Liver (tissue), 9 donors: ENCODE data around the gene ZNF48. TPM values are rescaled to one million over a fixed set of nuclear protein-coding genes. Genes with fewer than 3 reads are reported as not detected.
A peak's percentile ranks its signal among the peaks of the same experiment; 100 is the strongest.

Experiments used
- DNase-seq: peaks from one replicate; pipeline ENCODE4 v3.0.0-alpha.2; 2017; ENCODE audit warnings: low spot score
- H3K27ac ChIP-seq, 2 donors: one replicate each; pipeline ENCODE4 v1.7.0; 2013; ENCODE audit warnings: inconsistent platforms in 2 of 2, low read length in 2 of 2, control low read depth in 1 of 2, low read depth in 1 of 2, mild to moderate bottlenecking in 1 of 2
- H3K27me3 ChIP-seq, 4 donors: one replicate each; pipeline versions ENCODE4 v1.6.1 to v1.7.0; 2013; ENCODE audit warnings: low read length in 3 of 4, inconsistent platforms in 1 of 4, mild to moderate bottlenecking in 1 of 4, moderate library complexity in 1 of 4; ENCODE audit not compliant: control insufficient read depth in 4 of 4, insufficient read depth in 4 of 4
- H3K36me3 ChIP-seq, 4 donors: one replicate each; pipeline versions ENCODE4 v1.6.1 to v1.7.0; 2013; ENCODE audit warnings: low read length in 3 of 4, mild to moderate bottlenecking in 3 of 4, low read depth in 1 of 4, moderate library complexity in 1 of 4; ENCODE audit not compliant: control insufficient read depth in 4 of 4, insufficient read depth in 3 of 4
- H3K4me1 ChIP-seq, 4 donors: one replicate each; pipeline versions ENCODE4 v1.6.1 to v1.7.0; 2013; ENCODE audit warnings: low read length in 3 of 4, mild to moderate bottlenecking in 3 of 4, moderate library complexity in 1 of 4; ENCODE audit not compliant: control insufficient read depth in 4 of 4, insufficient read depth in 4 of 4
- H3K4me3 ChIP-seq, 3 donors: one replicate each; pipeline versions ENCODE4 v1.6.1 to v1.7.0; 2013; ENCODE audit warnings: low read length in 3 of 3, control low read depth in 1 of 3, low read depth in 1 of 3, mild to moderate bottlenecking in 1 of 3
- H3K9ac ChIP-seq, 2 donors: one replicate each; pipeline ENCODE4 v1.7.0; 2013; ENCODE audit warnings: low read length in 2 of 2, mild to moderate bottlenecking in 2 of 2, moderate library complexity in 2 of 2, control low read depth in 1 of 2, low read depth in 1 of 2
- H3K9me3 ChIP-seq, 4 donors: one replicate each; pipeline versions ENCODE4 v1.6.1 to v1.7.0; 2013; ENCODE audit warnings: low read length in 3 of 4; ENCODE audit not compliant: control insufficient read depth in 4 of 4
- ATF3 ChIP-seq: IDR thresholded peaks from 2 replicates; pipeline ENCODE4 v1.6.1; 2016; ENCODE audit warnings: antibody characterized with exemption
- CTCF ChIP-seq: fragments of 150-350 bp; IDR thresholded peaks from 2 replicates; pipeline ENCODE4 v1.5.1; 2017; ENCODE audit warnings: improper control_type of control experiment, low read depth, low read length; ENCODE audit not compliant: missing input control
- EGR1 ChIP-seq, 2 donors: IDR thresholded peaks; 2 replicates each; pipeline ENCODE4 v1.6.1; 2016 to 2018; ENCODE audit warnings: antibody characterized with exemption in 2 of 2, low read depth in 2 of 2
- FOXA1 ChIP-seq: IDR thresholded peaks from 2 replicates; pipeline ENCODE4 v1.6.1; 2016; ENCODE audit warnings: antibody characterized with exemption
- FOXA2 ChIP-seq: IDR thresholded peaks from 2 replicates; pipeline ENCODE4 v1.6.1; 2016; ENCODE audit warnings: antibody characterized with exemption
- GABPA ChIP-seq, 2 donors: IDR thresholded peaks in 1 of 2; conservative IDR thresholded peaks in 1 of 2; 2 replicates each; pipeline ENCODE4 v1.6.1; 2016; ENCODE audit warnings: antibody characterized with exemption in 2 of 2, mild to moderate bottlenecking in 1 of 2, moderate library complexity in 1 of 2
- HNF4A ChIP-seq, 2 donors: conservative IDR thresholded peaks; 2 replicates each; pipeline ENCODE4 v1.6.1; 2016; ENCODE audit warnings: antibody characterized with exemption in 2 of 2, mild to moderate bottlenecking in 2 of 2
- HNF4G ChIP-seq: IDR thresholded peaks from 2 replicates; pipeline ENCODE4 v1.6.1; 2016; ENCODE audit warnings: antibody characterized with exemption
- JUND ChIP-seq, 2 donors: IDR thresholded peaks; 2 replicates each; pipeline ENCODE4 v1.6.1; 2016; ENCODE audit warnings: antibody characterized with exemption in 2 of 2
- MAX ChIP-seq: IDR thresholded peaks from 2 replicates; pipeline ENCODE4 v1.6.1; 2016; ENCODE audit warnings: antibody characterized with exemption
- NR2F2 ChIP-seq: IDR thresholded peaks from 2 replicates; pipeline ENCODE4 v1.6.1; 2016; ENCODE audit warnings: antibody characterized with exemption
- RAD21 ChIP-seq, 2 donors: IDR thresholded peaks; 2 replicates each; pipeline ENCODE4 v1.6.1; 2016; ENCODE audit warnings: antibody characterized with exemption in 2 of 2, mild to moderate bottlenecking in 2 of 2
- REST ChIP-seq: IDR thresholded peaks from 2 replicates; pipeline ENCODE4 v1.6.1; 2016; ENCODE audit warnings: antibody characterized with exemption, mild to moderate bottlenecking
- RXRA ChIP-seq, 2 donors: IDR thresholded peaks; 2 replicates each; pipeline ENCODE4 v1.6.1; 2017 to 2018; ENCODE audit warnings: antibody characterized with exemption in 2 of 2, mild to moderate bottlenecking in 1 of 2
- SP1 ChIP-seq: IDR thresholded peaks from 2 replicates; pipeline ENCODE4 v1.6.1; 2018; ENCODE audit warnings: antibody characterized with exemption, mild to moderate bottlenecking
- TAF1 ChIP-seq: conservative IDR thresholded peaks from 2 replicates; pipeline ENCODE4 v1.6.1; 2016; ENCODE audit warnings: antibody characterized with exemption, mild to moderate bottlenecking
- YY1 ChIP-seq: IDR thresholded peaks from 2 replicates; pipeline ENCODE4 v1.6.1; 2016; ENCODE audit warnings: antibody characterized with exemption, mild to moderate bottlenecking
- ZBTB33 ChIP-seq: IDR thresholded peaks from 2 replicates; pipeline ENCODE4 v1.6.1; 2016; ENCODE audit warnings: antibody characterized with exemption
- WGBS: extraction: QIAGEN DNeasy Blood & Tissue Kit; methylation state at CpG from one replicate; pipeline ENCODE4 v1.1.7; 2013; 5-methylcytosine and 5-hydroxymethylcytosine counted together
- polyA plus RNA-seq, 2 donors: library from polyadenylated mRNA; stranded (reverse) in 1 of 2; unstranded in 1 of 2; fragments of 200-250 nt in 1 of 2; fragments of >200 nt in 1 of 2; fragmentation: Nextera tagmentation in 1 of 2; extraction: Ambion mirVana in 1 of 2; gene quantifications; one replicate each; pipeline versions ENCODE4 v1.2.1 to v1.2.3, GENCODE V29; 2013 to 2015
- total RNA-seq, 2 donors: library from RNA; depleted of rRNA; stranded (reverse); fragments of >200 nt; gene quantifications; one replicate each; pipeline ENCODE4 v1.2.3, GENCODE V29; 2014
- donor health status: healthy.
- donor health status: healthy.
- donor health status: healthy.
- donor health status: healthy.
- donor health status: healthy.

The ZNF48 gene
- total and polyA plus RNA-seq, 4 donors = 2.3 to 4.7 (median 3.1) TPM

- WGBS = 22% methylated on average over 12 of the region's 12 CpGs
- Histone ChIP-seq H3K4me3 (peak overlapping the region; percentile 61 to 85 (median 76)), H3K4me1 (peaks cover 6 to 34% (median 23%) of the 10 kb centered on the region in 4 donors), H3K36me3 (peaks cover 0 to 3% (median 1%) of the 10 kb centered on the region in 4 donors), H3K27ac (peak overlapping the region; percentile 63 to 87), H3K9me3 (no peaks in the 10 kb centered on the region), H3K27me3 (no peaks in the 10 kb centered on the region), H3K9ac (peak overlapping the region in 1 of 2 donors; percentile 39)
- TF ChIP-seq YY1 = no peak
- TF ChIP-seq FOXA1 = no peak
- no peak for TF ChIP-seq HNF4A (conservative IDR thresholded peaks at IDR 0.05)
- no peak for TF ChIP-seq NR2F2
- TF ChIP-seq ZBTB33 = no peak
- TF ChIP-seq SP1 = no peak
- no peak for TF ChIP-seq RAD21 (IDR thresholded peaks at IDR 0.05)
- no peak for TF ChIP-seq JUND (IDR thresholded peaks at IDR 0.05)
- no peak for TF ChIP-seq GABPA (IDR thresholded peaks at IDR 0.05 in 1 of 2, conservative IDR thresholded peaks at IDR 0.05 in 1 of 2)
- TF ChIP-seq MAX = no peak
- no peak for TF ChIP-seq FOXA2
- TF ChIP-seq ATF3 = no peak
- no peak for TF ChIP-seq EGR1 (IDR thresholded peaks at IDR 0.05; ENCODE audit: low read depth in 2 of 2)
- no peak for DNase-seq
These were observed 4.4 kb downstream of the ZNF48 start for GRCh38 chr16:30399435-30400186.

- H3K4me3 ChIP-seq = no peak overlapping the region
- H3K4me1 ChIP-seq = peaks cover 6 to 25% (median 17%) of the 10 kb centered on the region in 4 donors
- no peaks in the 10 kb centered on the region for H3K9me3 ChIP-seq
- peaks cover 0 to 3% (median 1%) of the 10 kb centered on the region in 4 donors for H3K36me3 ChIP-seq
- no peak for TF ChIP-seq EGR1 (IDR thresholded peaks at IDR 0.05; ENCODE audit: low read depth in 2 of 2)
- peak; percentile 65 for TF ChIP-seq ZBTB33
- TF ChIP-seq CTCF = no peak
- TF ChIP-seq MAX = peak; percentile 34
- peak in 1 of 2 donors; percentile 64 for TF ChIP-seq JUND (IDR thresholded peaks at IDR 0.05)
- TF ChIP-seq REST = peak; percentile 42
- TF ChIP-seq SP1 = peak; percentile 94
- no peak for TF ChIP-seq NR2F2
- peak; percentile 86 for TF ChIP-seq FOXA2
- TF ChIP-seq HNF4G = peak; percentile 66
- peak; percentile 89 for TF ChIP-seq FOXA1
- TF ChIP-seq TAF1 = no peak
- TF ChIP-seq YY1 = peak; percentile 56
- peak; percentile 25 for TF ChIP-seq ATF3
- peak; percentile 82 to 91 for TF ChIP-seq HNF4A (conservative IDR thresholded peaks at IDR 0.05)
- TF ChIP-seq RAD21 (IDR thresholded peaks at IDR 0.05) = peak in 1 of 2 donors; percentile 21
- TF ChIP-seq RXRA (IDR thresholded peaks at IDR 0.05) = peak; percentile 56 to 78
- TF ChIP-seq GABPA (IDR thresholded peaks at IDR 0.05 in 1 of 2, conservative IDR thresholded peaks at IDR 0.05 in 1 of 2) = no peak
- 64% methylated on average over 8 of the region's 8 CpGs for WGBS
- H3K27me3 ChIP-seq = no peaks in the 10 kb centered on the region
- no peak for DNase-seq
- H3K9ac ChIP-seq = no peak overlapping the region
- H3K27ac ChIP-seq = peak overlapping the region; percentile 43 to 84
These were observed 6.7 kb downstream of the ZNF48 start for GRCh38 chr16:30401768-30402425.
